Pancreas (tissue), 10 donors: ENCODE measurements around the gene BCORL1. TPM values are rescaled to one million over a fixed set of nuclear protein-coding genes. Genes with fewer than 3 reads are reported as not detected.

Experiments used
- ATAC-seq, 4 donors: fragments of 200-7000 bp; cut with Tn5 transposase; one replicate each; pipeline versions ENCODE4 v1.8.0 to v1.9.1; 2020; ENCODE audit warnings: mild to moderate bottlenecking in 4 of 4, moderate library complexity in 4 of 4
- DNase-seq, 6 donors: peaks; one replicate each; pipeline ENCODE4 v3.0.0-alpha.2; 2020
- FAIRE-seq: peaks from 2 replicates; lab custom pipeline; 2012; peaks lifted over from hg19 to GRCh38; lab: Jason Lieb, UNC
- H3K27ac ChIP-seq, 4 donors: fragments of 200-600 bp; sonication (generic); 1 replicate in 3 of 4; 2 replicates in 1 of 4; pipeline versions ENCODE4 v1.5.0 to v1.8.0; 2020
- H3K27me3 ChIP-seq, 4 donors: fragments of 200-600 bp; one replicate each; pipeline ENCODE4 v1.8.0; 2021
- H3K36me3 ChIP-seq, 3 donors: fragments of 200-600 bp; sonication (generic) in 1 of 3; one replicate each; pipeline versions ENCODE4 v1.5.0 to v1.8.0; 2020 to 2021
- H3K4me1 ChIP-seq, 3 donors: fragments of 200-600 bp; one replicate each; pipeline ENCODE4 v1.8.0; 2021
- H3K4me3 ChIP-seq, 4 donors: fragments of 200-600 bp; sonication (generic) in 2 of 4; one replicate each; pipeline versions ENCODE4 v1.5.0 to v1.8.0; 2020 to 2021
- H3K9me3 ChIP-seq, 4 donors: fragments of 200-600 bp; one replicate each; pipeline ENCODE4 v1.8.0; 2021
- CTCF ChIP-seq, 4 donors: fragments of 200-600 bp; sonication (generic) in 3 of 4; IDR thresholded peaks; one replicate each; pipeline versions ENCODE4 v1.5.0 to v1.8.0; 2021; ENCODE audit warnings: antibody characterized with exemption in 4 of 4
- WGBS, 2 donors: extraction: QIAGEN DNeasy Blood & Tissue Kit; methylation state at CpG; one replicate each; pipeline ENCODE4 v1.1.7; 2013; 5-methylcytosine and 5-hydroxymethylcytosine counted together
- intact Hi-C, 3 donors: fragments of 100-400 bp; cut with DNase I; formaldehyde crosslinking; loops; one replicate each; pipeline versions ENCODE4 v1.11.1 to v1.14.2; 2022
- polyA plus RNA-seq, 2 donors: library from polyadenylated mRNA; stranded (reverse); fragments of 200-250 nt; gene quantifications; one replicate each; pipeline ENCODE4 v1.2.3, GENCODE V29; 2013
- total RNA-seq, 6 donors: library from RNA; stranded (reverse); fragmentation: NEBNext Ultra II Directional in 4 of 6; extraction: Animal tissue kit (Norgen Biotek cat#: 25700) in 4 of 6; gene quantifications; one replicate each; pipeline versions ENCODE4 v1.2.1 to v1.2.4, GENCODE V29; 2021 to 2023
- donor health status: healthy with polysubstance abuse.
- donor health status: DM: no; HTN: no; CAD: no; lungs with moderate emphysema.
- donor health status: DM: no; HTN: no; CAD: no.
- donor health status: control.
- donor health status: control.
- donor health status: Bipolar disorder and iron deficiency.
- donor health status: DM: yes; HTN: yes; CAD: no.
- donor health status: DM: no; HTN: no; CAD: no.
- donor health status: DM: no; HTN: no; CAD: no.
- donor health status: DM: yes; HTN: yes; CAD: no.

Gene BCORL1
- total and polyA plus RNA-seq, 8 donors: 1.7 to 11.1 (median 5.6) TPM

GRCh38 chrX:129959493-129959832 is 23.0 kb upstream of the BCORL1 start:
- H3K27me3 ChIP-seq: no peaks in the 10 kb centered on the region
- DNase-seq (no peak), ATAC-seq (no peak), FAIRE-seq (no peak)
- H3K36me3 ChIP-seq: no peaks in the 10 kb centered on the region
- intact Hi-C loops: no loop called here
- no peaks in the 10 kb centered on the region for H3K4me1 ChIP-seq
- H3K9me3 ChIP-seq: no peaks in the 10 kb centered on the region
- no peak for TF ChIP-seq CTCF (IDR thresholded peaks at IDR 0.05)
- 58 to 65% methylated on average over 19 of the region's 19 CpGs for WGBS, 2 donors
- no peak overlapping the region for H3K27ac ChIP-seq
- no peak overlapping the region for H3K4me3 ChIP-seq

GRCh38 chrX:129961180-129962083 is 21.0 kb upstream of the BCORL1 start:
- H3K4me3 ChIP-seq: peak overlapping the region in 2 of 4 donors; percentile 7 to 13
- FAIRE-seq (no peak), ATAC-seq (peak; percentile 86 to 90 (median 90)), DNase-seq (peak; percentile 64 to 89 (median 76))
- no peaks in the 10 kb centered on the region for H3K36me3 ChIP-seq
- TF ChIP-seq CTCF (IDR thresholded peaks at IDR 0.05): no peak
- no peaks in the 10 kb centered on the region for H3K9me3 ChIP-seq
- H3K27ac ChIP-seq: peak overlapping the region; percentile 2 to 39 (median 6)
- 14 to 30% methylated on average over 26 of the region's 26 CpGs for WGBS, 2 donors
- intact Hi-C loops: no loop called here
- no peaks in the 10 kb centered on the region for H3K4me1 ChIP-seq
- no peaks in the 10 kb centered on the region for H3K27me3 ChIP-seq

GRCh38 chrX:129963729-129964128 is 18.7 kb upstream of the BCORL1 start:
- H3K9me3 ChIP-seq: no peaks in the 10 kb centered on the region
- intact Hi-C loops: no loop called here
- H3K4me1 ChIP-seq: no peaks in the 10 kb centered on the region
- H3K4me3 ChIP-seq: no peak overlapping the region
- no peak for FAIRE-seq
- no peak for DNase-seq
- no peak overlapping the region for H3K27ac ChIP-seq
- WGBS, 2 donors: 73 to 88% methylated on average over 8 of the region's 8 CpGs
- no peak for ATAC-seq
- no peaks in the 10 kb centered on the region for H3K36me3 ChIP-seq
- TF ChIP-seq CTCF (IDR thresholded peaks at IDR 0.05): no peak
- H3K27me3 ChIP-seq: no peaks in the 10 kb centered on the region

- no peaks in the 10 kb centered on the region for H3K36me3 ChIP-seq
- no peaks in the 10 kb centered on the region for H3K27me3 ChIP-seq
- no peak overlapping the region for H3K4me3 ChIP-seq
- H3K4me1 ChIP-seq: no peaks in the 10 kb centered on the region
- no peak overlapping the region for H3K27ac ChIP-seq
- 64 to 76% methylated on average over 6 of the region's 6 CpGs for WGBS, 2 donors
- no peak for DNase-seq
- FAIRE-seq: no peak
- TF ChIP-seq CTCF (IDR thresholded peaks at IDR 0.05): no peak
- intact Hi-C loops: no loop called here
- H3K9me3 ChIP-seq: no peaks in the 10 kb centered on the region
- no peak for ATAC-seq
These were observed 17.3 kb upstream of the BCORL1 start for GRCh38 chrX:129965166-129965565.

GRCh38 chrX:129968968-129969367 is 13.5 kb upstream of the BCORL1 start:
- Histone ChIP-seq H3K27ac (no peak overlapping the region), H3K4me1 (no peaks in the 10 kb centered on the region), H3K27me3 (no peaks in the 10 kb centered on the region), H3K4me3 (no peak overlapping the region), H3K9me3 (no peaks in the 10 kb centered on the region), H3K36me3 (no peaks in the 10 kb centered on the region)
- DNase-seq: no peak
- no peak for TF ChIP-seq CTCF (IDR thresholded peaks at IDR 0.05)
- no peak for FAIRE-seq
- no peak for ATAC-seq
- 75 to 92% methylated on average over 3 of the region's 3 CpGs for WGBS, 2 donors
- intact Hi-C loops: no loop called here
